RWPE2 (cell line): ENCODE measurements around the gene PIGM.

Experiments
- ATAC-seq: fragments of 200-7000 bp; cut with Tn5 transposase; 3 replicates; pipeline ENCODE4 v1.9.1; 2021; ENCODE audit warnings: low read depth
- DNase-seq: peaks from one replicate; pipeline ENCODE4 v3.0.0-alpha.2; 2020; ENCODE audit warnings: low spot score
- H3K27ac ChIP-seq: fragments of 450-650 bp; 2 replicates; pipeline ENCODE4 v1.5.1; 2017; ENCODE audit warnings: mild to moderate bottlenecking; ENCODE audit not compliant: poor library complexity, severe bottlenecking
- H3K27me3 ChIP-seq: fragments of 250-450 bp; sonication (Bioruptor Pico); 2 replicates; pipeline ENCODE4 v1.5.1; 2021; ENCODE audit warnings: mild to moderate bottlenecking, moderate library complexity; ENCODE audit not compliant: insufficient read depth, poor library complexity, severe bottlenecking
- H3K36me3 ChIP-seq: fragments of 250-450 bp; sonication (Bioruptor Pico); 2 replicates; pipeline ENCODE4 v1.5.1; 2020; ENCODE audit warnings: low read depth, mild to moderate bottlenecking, moderate library complexity
- H3K4me1 ChIP-seq: fragments of 250-450 bp; sonication (Bioruptor Pico); 2 replicates; pipeline ENCODE4 v1.5.1; 2021; ENCODE audit warnings: mild to moderate bottlenecking, moderate library complexity; ENCODE audit not compliant: insufficient read depth, poor library complexity, severe bottlenecking
- H3K4me3 ChIP-seq: fragments of 250-450 bp; sonication (Bioruptor Pico); 2 replicates; pipeline ENCODE4 v1.5.1; 2021; ENCODE audit warnings: mild to moderate bottlenecking, moderate library complexity; ENCODE audit not compliant: severe bottlenecking
- H3K9me3 ChIP-seq: fragments of 250-450 bp; sonication (Bioruptor Pico); 2 replicates; pipeline ENCODE4 v1.5.1; 2021; ENCODE audit warnings: mild to moderate bottlenecking, moderate library complexity; ENCODE audit not compliant: severe bottlenecking
- TF ChIP-seq, protein P1 (sequence below): fragments of 450-650 bp; IDR thresholded peaks from one replicate; pipeline ENCODE4 v1.5.1; 2017; ENCODE audit warnings: mild to moderate bottlenecking, moderate library complexity; ENCODE audit not compliant: poor library complexity, severe bottlenecking

Gene PIGM

DNA sequence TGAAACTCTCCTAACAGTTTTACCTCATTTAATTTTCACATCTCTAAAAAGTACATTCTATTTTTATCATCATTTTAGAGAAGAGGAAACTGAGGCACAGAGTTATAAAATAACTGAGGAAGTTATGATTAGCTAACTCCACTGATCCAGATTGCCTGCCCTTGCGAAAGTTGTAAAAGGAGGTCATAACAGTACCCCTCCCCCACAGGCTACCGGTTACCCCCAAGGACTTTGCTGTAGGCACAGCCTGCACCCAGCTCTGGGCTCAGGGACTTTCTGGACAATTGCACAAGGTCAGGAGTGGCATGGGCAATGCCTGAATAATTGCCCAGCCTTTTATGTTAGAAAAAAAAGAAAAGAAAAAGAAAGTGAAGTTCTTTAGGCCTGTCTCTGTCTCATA, 22.7 kb downstream of the PIGM start:
- Histone ChIP-seq H3K9me3 (no peaks in the 10 kb centered on the region), H3K36me3 (no peaks in the 10 kb centered on the region), H3K27ac (no peak overlapping the region), H3K4me3 (no peak overlapping the region), H3K27me3 (no peaks in the 10 kb centered on the region), H3K4me1 (peaks cover 4% of the 10 kb centered on the region)
- DNase-seq: no peak
- TF ChIP-seq, protein P1, sequence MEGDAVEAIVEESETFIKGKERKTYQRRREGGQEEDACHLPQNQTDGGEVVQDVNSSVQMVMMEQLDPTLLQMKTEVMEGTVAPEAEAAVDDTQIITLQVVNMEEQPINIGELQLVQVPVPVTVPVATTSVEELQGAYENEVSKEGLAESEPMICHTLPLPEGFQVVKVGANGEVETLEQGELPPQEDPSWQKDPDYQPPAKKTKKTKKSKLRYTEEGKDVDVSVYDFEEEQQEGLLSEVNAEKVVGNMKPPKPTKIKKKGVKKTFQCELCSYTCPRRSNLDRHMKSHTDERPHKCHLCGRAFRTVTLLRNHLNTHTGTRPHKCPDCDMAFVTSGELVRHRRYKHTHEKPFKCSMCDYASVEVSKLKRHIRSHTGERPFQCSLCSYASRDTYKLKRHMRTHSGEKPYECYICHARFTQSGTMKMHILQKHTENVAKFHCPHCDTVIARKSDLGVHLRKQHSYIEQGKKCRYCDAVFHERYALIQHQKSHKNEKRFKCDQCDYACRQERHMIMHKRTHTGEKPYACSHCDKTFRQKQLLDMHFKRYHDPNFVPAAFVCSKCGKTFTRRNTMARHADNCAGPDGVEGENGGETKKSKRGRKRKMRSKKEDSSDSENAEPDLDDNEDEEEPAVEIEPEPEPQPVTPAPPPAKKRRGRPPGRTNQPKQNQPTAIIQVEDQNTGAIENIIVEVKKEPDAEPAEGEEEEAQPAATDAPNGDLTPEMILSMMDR: no peak
- ATAC-seq: no peak

DNA sequence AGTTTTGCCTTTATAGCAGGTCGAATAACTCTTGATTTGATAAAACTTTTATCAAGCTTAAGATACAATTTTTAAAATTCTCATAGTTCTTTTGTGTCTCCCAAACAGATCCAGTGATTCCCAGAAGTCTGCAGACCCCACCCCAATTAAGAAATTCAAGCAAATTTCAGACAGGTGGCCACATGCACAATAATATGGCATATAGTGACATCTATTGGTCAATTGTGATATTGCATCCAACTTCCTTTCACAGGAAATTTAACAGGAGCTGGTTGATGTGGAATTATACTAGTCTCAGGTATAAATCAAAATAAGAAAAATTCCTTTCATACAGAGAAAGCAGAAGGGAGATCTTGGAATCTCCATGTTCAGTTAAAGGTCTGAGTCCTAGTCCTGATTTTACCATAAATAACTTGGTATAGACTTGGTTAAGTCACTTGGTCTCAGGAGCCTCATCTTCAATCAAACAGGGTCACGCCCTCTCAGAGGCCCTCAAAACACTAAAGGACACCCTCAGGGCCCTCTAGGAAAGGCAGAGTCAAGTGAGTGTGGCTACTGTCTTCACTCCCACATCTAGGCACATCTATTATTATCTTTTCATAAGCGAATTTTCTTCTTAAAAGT, 24.1 kb downstream of the PIGM start:
- Histone ChIP-seq H3K27me3 (no peaks in the 10 kb centered on the region), H3K4me3 (no peak overlapping the region), H3K4me1 (peaks cover 4% of the 10 kb centered on the region), H3K27ac (no peak overlapping the region), H3K9me3 (no peaks in the 10 kb centered on the region), H3K36me3 (no peaks in the 10 kb centered on the region)
- DNase-seq (no peak), ATAC-seq (no peak)
- TF ChIP-seq, protein P1: peak; percentile 86

DNA sequence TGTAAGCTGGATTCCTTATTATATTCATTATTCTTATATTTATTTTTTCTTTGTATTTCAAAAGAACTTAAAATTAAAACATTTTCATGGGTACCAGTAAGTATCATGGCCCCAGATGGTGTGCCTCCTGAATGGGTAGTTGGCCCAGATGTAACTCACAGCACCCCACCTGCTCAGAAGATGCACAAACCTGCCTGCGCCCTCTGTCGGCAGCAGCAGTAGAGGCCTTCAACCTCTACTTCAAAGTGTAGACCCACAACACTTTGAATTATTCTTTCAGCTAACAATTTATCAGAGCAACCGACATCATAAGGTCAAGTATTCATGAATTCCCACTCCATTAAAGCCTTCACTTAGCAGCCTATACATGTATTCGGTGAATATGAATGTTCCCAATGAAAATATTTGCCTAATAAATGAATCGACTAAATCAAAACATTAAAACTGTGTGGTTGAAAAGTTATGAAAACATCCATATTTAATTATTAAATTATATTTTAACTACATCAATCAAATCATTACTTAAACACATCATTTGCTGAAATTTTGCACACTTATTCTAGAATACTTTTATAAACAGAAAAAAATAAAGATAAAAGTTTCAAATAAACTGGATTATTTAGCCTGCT, 25.4 kb downstream of the PIGM start:
- TF ChIP-seq, protein P1: peak; percentile 96
- Histone ChIP-seq H3K4me3 (no peak overlapping the region), H3K36me3 (no peaks in the 10 kb centered on the region), H3K27ac (no peak overlapping the region), H3K27me3 (no peaks in the 10 kb centered on the region), H3K9me3 (no peaks in the 10 kb centered on the region), H3K4me1 (peaks cover 4% of the 10 kb centered on the region)
- DNase-seq: peak; percentile 76
- peak; percentile 89 for ATAC-seq

DNA sequence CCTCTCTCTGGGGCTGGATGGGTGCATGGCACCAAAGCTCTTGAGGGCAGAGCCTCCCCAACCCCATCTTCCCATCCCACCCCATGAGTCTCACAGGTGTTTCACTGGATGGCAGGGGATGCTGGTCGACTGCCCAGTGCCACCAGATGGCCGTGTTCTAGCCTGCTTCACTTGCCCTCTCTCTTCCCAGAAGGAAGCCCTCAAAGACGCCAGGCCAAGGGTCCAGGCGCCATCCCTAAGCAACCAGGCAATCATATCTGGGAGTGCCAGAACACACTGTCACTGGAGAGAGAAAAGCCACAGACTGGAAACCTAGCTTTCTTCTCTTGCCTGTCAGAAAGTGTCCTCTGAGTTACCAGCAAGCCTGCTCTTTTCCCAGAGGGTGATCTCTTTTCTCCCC, 26.7 kb downstream of the PIGM start:
- Histone ChIP-seq H3K4me3 (no peak overlapping the region), H3K4me1 (peaks cover 4% of the 10 kb centered on the region), H3K36me3 (no peaks in the 10 kb centered on the region), H3K27me3 (no peaks in the 10 kb centered on the region), H3K27ac (no peak overlapping the region), H3K9me3 (no peaks in the 10 kb centered on the region)
- DNase-seq (no peak), ATAC-seq (no peak)
- TF ChIP-seq, protein P1: no peak

DNA sequence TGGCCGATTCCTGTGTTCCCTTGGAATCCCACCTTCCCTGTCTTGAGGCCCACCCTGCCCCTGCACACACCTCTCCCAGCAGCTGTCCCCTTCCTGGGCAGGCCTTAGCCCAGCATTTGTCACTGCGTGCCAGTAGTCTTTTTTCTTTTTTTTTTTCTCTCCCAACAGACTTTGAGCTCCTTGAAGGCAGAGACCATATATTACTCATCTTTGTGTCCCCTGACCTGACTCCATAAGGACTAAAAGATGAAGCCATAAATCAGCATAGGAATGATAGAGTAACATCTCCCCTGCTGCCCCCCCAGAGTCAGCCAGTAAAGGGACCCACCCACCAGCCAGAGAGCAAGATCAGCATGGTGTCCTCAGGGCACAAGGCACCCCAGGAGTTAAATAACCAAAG, 27.4 kb downstream of the PIGM start:
- H3K9me3 ChIP-seq: no peaks in the 10 kb centered on the region
- peaks cover 4% of the 10 kb centered on the region for H3K4me1 ChIP-seq
- no peak for ATAC-seq
- peak overlapping the region; percentile 1 for H3K27ac ChIP-seq
- TF ChIP-seq, protein P1: no peak
- no peak overlapping the region for H3K4me3 ChIP-seq
- no peak for DNase-seq
- no peaks in the 10 kb centered on the region for H3K36me3 ChIP-seq
- H3K27me3 ChIP-seq: no peaks in the 10 kb centered on the region
